AG09309 (cell line): ENCODE results near the gene ADGRB3.

Source experiments
- DNase-seq: peaks from one replicate; pipeline ENCODE4 v3.0.0-alpha.2; 2010; ENCODE audit warnings: low read depth
- H3K4me3 ChIP-seq: 2 replicates; pipeline ENCODE4 v1.5.1; 2011; ENCODE audit warnings: mild to moderate bottlenecking, low read depth, low read length, moderate library complexity; ENCODE audit not compliant: control insufficient read depth
- TF ChIP-seq, protein P1 (sequence below): IDR thresholded peaks from 2 replicates; pipeline ENCODE4 v1.5.1; 2011; ENCODE audit warnings: mild to moderate bottlenecking, low read depth, low read length, inconsistent platforms; ENCODE audit not compliant: insufficient read depth, control insufficient read depth; ENCODE audit errors: missing control alignments

Gene ADGRB3

DNA sequence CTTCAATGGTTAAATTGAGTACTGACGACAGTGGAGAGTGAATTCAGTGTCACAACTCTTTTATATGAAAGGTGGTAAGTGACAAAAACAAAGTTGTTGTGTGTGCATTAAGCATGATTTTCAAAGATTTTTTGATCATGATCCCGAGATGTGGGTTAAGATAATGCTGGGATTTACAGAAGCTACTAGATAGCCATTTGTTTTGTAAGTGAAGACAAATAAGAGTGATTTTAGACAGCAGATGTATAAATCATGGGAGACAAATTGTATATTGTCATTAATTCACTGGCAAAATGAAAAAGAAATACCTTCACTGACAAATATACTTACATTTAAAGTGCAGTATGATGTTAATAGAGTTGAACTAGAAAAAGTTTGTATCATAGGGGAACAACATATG, 6.1 kb downstream of the ADGRB3 start:
- TF ChIP-seq, protein P1, sequence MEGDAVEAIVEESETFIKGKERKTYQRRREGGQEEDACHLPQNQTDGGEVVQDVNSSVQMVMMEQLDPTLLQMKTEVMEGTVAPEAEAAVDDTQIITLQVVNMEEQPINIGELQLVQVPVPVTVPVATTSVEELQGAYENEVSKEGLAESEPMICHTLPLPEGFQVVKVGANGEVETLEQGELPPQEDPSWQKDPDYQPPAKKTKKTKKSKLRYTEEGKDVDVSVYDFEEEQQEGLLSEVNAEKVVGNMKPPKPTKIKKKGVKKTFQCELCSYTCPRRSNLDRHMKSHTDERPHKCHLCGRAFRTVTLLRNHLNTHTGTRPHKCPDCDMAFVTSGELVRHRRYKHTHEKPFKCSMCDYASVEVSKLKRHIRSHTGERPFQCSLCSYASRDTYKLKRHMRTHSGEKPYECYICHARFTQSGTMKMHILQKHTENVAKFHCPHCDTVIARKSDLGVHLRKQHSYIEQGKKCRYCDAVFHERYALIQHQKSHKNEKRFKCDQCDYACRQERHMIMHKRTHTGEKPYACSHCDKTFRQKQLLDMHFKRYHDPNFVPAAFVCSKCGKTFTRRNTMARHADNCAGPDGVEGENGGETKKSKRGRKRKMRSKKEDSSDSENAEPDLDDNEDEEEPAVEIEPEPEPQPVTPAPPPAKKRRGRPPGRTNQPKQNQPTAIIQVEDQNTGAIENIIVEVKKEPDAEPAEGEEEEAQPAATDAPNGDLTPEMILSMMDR, result no peak
- H3K4me3 ChIP-seq, result no peak overlapping the region
- DNase-seq, result no peak

DNA sequence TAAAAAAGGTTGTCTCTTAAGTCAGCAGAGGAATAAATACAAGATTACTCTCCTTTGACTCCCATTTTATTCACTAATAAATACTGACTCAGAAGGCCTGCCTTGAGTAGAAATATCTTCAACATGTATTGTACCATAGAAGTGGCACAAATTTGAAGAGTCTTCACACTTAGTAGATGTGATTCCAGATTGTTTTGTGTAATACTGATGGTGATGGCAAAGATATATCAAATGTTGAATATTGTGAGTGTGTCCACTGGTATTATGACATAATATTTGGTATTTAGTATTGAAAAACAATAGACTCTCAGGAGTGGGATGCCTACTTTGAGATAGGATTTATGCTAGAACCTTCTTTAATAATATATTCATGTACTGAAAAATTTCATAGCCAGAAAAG, 7.0 kb downstream of the ADGRB3 start:
- H3K4me3 ChIP-seq, result no peak overlapping the region
- DNase-seq, result no peak
- TF ChIP-seq, protein P1, result no peak

DNA sequence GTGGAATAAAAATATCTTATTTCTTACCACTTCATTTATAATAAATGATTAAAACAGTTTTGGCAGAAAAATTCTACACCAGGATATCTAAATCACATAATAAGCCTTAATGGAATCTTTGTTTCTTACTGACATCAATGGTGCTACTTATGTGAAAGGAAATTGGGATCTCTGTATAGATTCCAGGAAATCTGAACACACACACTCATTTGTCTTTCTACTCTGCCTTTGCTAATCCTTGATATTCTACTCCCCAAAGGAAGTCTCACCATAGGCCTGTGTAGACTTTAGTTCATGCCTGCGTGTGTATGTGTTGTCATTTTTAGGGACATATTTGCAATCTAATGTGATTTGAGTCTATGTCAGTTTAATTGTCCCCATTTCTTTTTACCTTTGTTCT, 7.9 kb downstream of the ADGRB3 start:
- H3K4me3 ChIP-seq, result no peak overlapping the region
- DNase-seq, result no peak
- TF ChIP-seq, protein P1, result no peak

DNA sequence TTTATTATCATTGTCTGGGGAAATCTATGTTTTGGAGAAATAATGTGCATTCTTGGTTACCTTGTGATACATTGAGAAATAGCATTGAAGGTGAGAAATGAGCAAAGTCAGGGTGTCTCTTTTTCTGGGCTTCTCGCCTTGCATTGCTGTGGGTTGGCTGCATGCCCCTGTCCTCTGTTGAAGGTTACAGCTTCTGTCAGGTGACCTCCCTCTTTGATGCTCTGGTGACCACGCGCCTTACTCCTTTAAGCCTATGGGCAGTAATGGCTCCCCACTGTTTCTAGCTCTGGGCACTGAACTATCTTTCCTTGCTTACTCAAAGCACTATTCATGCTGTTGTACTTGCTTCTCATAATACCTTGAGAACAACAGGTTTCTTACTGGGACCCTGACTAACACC, 14.6 kb downstream of the ADGRB3 start:
- TF ChIP-seq, protein P1, result no peak
- no peak for DNase-seq
- H3K4me3 ChIP-seq, result no peak overlapping the region

DNA sequence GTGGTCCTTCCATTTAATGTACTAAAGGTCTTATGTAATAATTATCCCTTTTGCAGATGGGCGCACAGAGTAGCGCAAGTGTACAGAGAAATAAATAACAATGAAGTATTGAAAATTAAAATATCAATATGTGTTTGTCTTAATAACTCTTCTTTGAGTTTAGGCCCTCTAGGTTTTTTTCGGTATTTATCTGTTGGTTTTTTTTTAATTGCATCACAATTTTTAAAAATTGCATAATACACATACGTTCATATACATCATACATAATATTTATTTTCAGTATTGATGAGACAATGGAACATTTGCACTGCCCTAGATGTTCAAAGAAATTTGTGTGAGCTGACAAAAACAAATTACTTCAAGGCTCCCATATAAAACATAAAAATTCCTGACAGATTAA, 15.1 kb downstream of the ADGRB3 start:
- no peak for DNase-seq
- no peak overlapping the region for H3K4me3 ChIP-seq
- TF ChIP-seq, protein P1, result no peak

DNA sequence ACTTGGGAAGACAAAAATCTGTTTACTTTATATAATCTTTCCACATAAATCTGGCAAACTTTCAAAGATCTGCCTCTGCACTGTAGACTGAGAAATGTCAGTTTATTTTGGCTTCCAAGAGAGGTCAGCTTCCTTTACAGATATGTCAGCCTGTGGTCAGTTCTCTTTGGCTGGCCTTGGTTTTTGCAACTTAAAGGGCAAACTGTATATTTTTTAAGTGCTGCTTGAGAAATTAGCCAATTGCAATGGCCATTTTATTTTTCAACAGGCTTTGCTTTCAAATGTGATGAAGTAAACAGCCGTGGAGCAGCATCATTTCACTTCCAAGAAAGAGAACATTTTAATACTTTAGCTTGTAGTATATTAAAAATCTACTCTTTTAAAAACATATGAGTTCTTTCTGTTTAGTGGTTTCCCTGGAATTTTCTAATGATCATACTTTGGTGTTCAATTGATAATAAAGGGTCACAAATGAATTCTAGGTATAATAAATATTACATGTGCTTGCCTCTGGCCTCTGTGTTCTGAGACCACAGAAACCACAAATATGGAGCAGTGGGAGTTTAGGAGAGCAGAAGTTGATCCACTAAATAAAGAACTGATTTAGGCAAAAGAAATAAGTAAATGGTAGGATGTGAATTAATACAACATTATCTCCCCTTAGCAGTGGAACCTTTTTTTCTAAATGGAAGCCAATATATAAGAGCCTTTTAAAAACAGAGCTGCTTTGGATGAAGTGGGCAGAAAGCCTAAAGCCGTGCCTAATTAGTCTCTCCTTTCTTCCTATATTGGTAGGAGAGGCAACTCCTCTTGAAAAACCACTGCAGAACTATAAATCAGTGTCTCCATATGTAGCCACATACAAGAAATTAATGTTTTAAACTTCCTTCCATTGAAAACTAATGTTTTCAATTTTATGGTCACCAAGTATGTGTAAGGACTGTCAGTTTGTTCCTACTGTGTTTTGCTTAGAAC, 16.2 kb downstream of the ADGRB3 start:
- TF ChIP-seq, protein P1, result no peak
- no peak for DNase-seq
- H3K4me3 ChIP-seq, result no peak overlapping the region
